Fibroblast of the conjunctiva (primary cell): Measurements from ENCODE around the gene BRCC3.

Experiments used
- DNase-seq: peaks from one replicate; pipeline ENCODE4 v3.0.0-alpha.2; 2010; ENCODE audit warnings: low read depth

Gene BRCC3

DNA sequence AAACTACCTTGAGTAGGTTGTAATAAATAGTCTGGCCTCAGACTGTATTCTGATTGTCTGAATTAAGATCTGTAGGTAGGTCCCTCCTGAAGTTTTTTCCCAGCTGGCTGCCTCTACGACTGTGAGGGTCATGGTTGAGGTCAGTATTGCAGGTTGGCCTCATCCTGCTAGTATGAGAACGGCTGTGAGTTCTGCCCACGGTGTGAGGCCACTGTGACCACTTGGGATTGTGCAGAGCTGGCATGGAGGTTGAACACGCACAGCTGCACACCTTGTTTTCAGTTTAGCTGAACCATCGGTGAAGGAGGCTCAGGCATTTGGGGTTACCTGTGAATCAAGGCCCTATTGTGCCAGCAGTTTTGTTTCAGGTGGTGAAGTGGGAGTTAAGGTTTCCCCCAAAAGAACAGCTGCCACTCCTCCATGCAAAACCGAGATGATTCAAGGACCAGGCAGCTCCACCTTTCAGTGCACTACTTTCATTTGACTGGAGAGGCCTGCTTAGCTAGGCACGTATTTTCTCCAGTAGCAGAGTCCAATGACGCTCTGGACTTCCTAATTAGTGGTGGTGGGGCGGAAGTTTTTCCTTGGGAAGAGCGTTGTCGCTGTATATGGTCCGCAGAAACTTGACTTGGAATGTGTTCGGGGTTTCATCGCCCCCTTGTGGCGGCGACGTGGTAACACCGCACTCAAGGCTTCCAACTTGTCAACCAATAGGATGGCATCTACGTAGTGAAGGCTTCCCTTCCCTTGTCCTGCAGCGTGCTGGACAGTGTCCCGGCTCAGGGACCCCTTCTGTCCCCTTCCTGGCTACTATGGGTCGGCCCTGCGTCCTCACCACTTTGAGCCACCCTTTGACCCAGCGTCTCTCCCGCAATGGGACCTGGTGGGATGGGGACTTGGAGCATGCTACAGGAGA lies 14.2 kb upstream of the BRCC3 start:
- DNase-seq = peak; percentile 38

GRCh38 chrX:155061760-155062159 lies 9.5 kb upstream of the BRCC3 start:
- no peak for DNase-seq

- no peak for DNase-seq
Observed at GRCh38 chrX:155065035-155065734, 6.1 kb upstream of the BRCC3 start.

GRCh38 chrX:155068165-155068564 lies 3.1 kb upstream of the BRCC3 start:
- no peak for DNase-seq

GRCh38 chrX:155069414-155069813 lies 1.9 kb upstream of the BRCC3 start:
- no peak for DNase-seq

DNA sequence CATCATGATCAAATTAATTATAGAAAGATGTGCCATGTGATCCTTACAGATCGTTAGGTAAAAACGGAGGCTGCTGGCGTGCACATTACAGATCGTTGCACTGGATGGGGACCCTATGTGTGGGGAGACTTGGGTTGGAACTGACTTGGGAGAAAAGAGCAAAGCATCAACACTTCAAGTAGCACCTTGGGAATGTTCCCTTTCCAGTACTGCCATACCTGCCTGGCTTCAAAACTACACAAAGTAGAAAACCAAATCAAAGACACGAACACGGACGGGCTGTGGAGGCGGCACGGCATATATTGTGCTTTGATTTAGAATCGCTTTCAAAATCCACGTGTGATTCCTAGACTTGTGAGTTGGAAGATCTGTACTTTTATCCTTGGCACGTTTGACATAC lies 1.3 kb upstream of the BRCC3 start:
- no peak for DNase-seq

DNA sequence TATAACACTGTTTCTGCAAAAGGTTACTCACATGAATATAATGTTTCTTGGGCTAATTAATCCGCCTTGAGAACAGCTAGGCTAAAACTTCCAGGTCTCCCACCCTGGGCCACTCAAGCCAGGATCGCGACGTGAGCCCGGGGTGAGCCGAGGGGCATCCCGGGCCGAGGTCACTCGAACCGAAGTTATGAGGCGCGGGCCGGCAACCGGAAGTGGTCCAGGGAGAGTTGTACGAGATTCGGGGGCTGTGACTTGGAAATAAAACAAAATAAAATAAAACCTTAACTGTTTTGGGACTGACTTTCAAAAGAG lies 689 bp upstream of the BRCC3 start:
- DNase-seq = no peak

DNA sequence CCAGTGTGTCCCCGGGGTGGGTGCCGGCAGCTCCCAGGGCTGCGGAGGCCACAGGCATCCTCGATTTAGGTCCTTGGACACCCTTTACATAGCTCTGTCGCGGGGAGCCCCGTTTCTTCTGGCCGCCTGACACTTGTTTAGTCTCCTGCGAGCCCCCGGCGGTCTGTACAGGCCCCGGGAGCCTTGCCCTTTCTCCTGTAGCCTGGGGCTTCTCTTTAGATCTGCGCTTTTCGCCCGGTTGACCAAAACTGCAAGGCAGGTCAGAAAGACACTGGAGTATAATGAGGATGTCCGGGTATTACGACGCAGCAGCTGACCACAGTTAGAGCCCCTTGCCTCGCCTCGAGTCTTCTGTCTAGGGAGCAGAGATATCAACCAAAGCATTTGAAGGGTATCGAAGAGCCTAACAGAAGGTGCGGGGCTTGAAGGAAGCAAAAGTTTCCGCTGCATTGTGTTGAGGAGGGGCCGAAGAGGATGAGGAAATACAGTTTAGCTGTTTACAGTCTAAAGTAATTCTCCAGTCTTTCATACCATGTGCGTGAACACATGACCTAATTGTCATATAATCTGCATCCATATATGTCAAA lies 479 bp downstream of the BRCC3 start:
- no peak for DNase-seq

- no peak for DNase-seq
Observed at GRCh38 chrX:155086202-155086840, 15.0 kb downstream of the BRCC3 start.

DNA sequence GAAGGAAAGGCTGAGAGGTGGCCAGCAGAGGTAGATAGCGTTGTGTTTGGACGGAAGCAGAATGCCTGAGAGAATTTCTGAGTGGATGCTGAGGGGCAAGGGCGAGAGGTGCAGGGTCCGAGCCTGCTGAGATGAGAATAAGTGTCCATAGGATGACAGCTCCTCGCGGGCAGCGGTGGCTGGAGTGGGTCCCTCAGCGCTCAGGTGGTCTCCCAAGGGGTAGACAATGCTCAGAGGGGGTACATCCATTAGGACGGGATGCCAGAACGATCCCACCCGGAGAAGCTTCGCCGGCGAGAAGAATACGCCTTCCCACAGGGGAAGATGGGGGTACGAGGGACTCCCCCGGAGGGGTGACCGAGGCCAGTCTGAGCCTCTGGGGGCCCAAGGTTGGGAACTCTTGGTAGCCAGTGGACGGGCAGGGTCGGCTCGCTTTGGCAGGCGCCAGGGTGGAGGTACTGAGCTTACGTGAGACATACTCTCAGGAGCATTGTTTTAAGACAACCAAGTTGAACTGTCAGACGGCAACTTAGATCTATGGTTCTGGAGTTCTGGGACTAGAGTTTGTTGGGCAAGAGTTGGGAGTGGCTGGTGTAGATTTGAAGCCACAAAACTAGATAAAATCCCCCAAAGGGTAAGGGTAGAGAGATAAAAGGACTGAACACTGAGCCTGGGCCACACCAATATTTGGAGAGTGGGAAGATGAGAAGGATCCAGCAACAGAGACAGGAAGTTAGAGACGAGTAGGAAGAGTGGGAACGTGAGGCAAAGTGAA lies 15.8 kb downstream of the BRCC3 start:
- no peak for DNase-seq

- DNase-seq = no peak
Observed at GRCh38 chrX:155094468-155095061, 23.3 kb downstream of the BRCC3 start.

DNA sequence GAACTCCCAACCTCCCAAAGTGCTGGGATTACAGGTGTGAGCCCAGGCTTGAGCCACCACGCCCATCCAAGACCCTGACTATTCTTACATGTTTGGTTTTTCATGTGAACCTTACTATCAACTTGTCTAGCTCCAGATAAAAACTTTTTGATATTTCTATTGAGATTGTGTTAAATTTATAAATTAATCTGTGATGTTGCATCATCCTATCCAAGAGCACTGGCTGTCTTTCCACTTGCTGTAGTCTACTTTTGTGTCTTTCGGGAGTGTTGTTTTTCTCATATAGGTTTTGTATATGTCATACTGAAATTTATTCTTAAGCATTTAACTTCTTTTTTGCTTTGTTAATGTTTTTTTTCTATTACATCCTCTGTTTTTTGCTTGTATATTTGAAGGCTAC lies 34.6 kb downstream of the BRCC3 start:
- no peak for DNase-seq

GRCh38 chrX:155108427-155108826 lies 37.1 kb downstream of the BRCC3 start:
- no peak for DNase-seq

GRCh38 chrX:155112171-155112570 lies 40.9 kb downstream of the BRCC3 start:
- DNase-seq = no peak

DNA sequence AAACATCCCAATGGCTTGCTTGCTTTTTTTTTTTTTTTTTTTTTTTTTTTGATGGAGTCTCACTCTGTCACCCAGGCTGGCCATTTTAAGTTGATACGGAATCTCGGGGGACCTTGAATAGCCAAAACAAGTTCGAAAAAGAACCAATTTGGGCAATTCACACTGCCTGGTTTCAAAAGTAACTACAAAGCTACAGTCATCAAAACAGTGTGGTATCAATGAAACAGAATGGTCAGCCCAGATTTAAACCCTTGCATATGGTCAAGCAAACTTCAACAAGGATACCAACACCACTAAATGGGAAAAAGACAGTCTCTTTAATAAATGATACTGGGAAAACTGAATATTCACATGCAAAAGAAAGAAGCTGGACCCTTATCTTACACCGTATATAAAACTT lies 41.8 kb downstream of the BRCC3 start:
- DNase-seq = no peak

DNA sequence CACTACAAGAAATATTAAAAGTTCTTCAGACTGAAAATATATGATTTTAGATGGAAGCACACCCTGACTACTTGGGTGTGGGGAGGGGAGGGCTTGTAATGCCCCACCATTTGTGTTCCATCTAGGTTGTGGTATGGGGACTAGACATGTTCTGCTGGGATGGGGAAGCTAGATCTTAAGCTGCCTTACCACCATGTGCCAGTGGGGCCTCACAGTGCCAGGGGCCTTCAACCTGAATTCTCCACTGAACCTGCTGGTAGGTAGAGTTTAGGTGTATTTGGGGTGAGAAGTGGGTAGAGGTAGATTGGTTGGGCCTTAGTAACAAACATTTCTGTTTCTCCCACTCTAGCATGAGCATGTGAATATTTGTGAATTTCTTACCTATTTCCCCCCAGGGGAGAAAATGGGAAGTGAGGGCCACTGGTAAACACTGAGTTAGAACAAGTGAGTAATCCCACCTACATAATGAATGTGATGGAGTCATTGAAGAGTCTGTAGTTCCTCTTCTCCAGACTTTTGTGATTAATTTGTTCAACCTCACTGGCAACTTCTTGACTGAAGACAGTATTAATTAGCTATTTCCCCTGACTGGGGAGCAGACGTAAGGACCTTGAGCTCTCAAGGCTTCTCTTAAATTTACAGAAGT lies 44.0 kb downstream of the BRCC3 start:
- no peak for DNase-seq

GRCh38 chrX:155127465-155127864 lies 56.2 kb downstream of the BRCC3 start:
- no peak for DNase-seq

DNA sequence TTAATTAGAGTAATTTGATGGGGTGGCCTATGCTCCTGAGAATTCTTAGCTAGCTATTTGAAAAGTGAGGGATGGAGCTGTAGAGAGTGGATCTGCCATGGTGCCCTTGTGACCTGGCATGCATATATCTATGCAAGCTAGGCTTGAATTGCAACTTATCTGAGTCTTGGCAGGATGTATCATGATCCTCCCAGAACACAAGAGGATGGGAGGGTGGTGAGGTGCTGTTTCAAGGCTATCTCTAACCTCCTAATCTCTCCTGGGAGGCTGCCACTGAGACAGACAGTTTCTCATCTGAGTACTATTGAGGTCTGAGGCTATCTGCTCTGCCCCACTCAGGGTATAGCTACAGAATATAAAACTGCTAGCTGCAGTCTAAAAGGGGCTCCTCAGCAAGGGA lies 56.6 kb downstream of the BRCC3 start:
- no peak for DNase-seq

DNA sequence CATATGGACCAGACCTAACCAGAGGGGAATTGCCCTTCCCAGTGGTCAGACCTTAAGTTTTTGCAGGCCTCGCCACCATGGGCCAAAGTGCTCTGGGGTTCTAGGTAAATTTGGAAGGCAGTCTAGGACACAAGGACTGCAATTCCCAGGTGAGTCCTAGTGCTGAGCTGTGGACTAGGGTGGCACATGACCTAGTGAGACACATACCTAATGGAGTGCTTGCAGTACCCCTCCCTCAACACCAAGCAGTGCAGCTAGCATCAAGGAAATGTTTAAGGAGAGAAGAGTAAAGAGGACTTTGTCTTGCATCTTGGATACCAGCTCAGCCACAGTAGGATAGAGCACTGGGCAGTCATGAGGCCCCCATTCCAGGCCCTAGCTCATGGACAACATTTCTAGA lies 60.8 kb downstream of the BRCC3 start:
- DNase-seq = no peak

- no peak for DNase-seq
Observed at GRCh38 chrX:155134255-155134654, 62.9 kb downstream of the BRCC3 start.

DNA sequence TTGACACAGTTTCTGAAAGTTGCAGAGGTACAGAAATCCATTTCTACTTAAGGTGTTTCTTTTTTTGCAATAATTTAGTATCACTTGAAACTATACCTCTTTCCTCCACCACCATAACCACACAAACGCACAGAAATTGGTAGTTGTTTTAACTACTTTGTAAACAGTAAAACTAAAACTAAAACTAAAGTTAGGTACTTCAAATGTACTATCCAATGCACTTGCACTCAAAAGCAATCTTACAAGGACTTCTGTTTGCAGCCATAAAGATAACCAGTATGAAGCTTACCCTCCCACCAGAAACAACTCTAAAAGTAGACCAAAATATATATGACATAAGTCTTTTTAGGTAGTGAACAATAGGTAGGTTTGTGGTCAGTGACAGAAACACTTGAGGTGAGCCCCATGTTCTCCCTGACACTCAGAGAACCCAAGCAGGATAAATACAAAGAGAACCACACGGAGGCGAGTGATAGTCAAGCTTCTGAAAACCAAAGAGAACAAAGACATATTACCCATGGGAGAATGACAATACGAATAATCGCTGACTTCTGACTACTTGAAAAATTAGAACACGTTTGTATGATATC lies 72.7 kb downstream of the BRCC3 start:
- no peak for DNase-seq
